HFFc6 (cell line): ENCODE results near the gene ACSF2. TPM values are rescaled to one million over a fixed set of nuclear protein-coding genes. Genes with fewer than 3 reads are reported as not detected.

Experiments
- DNase-seq: peaks from one replicate; pipeline ENCODE4 v3.0.0-alpha.2; 2018
- H3K27ac Mint-ChIP-seq: 2 replicates; pipeline ENCODE4 v1.8.0; 2020; ENCODE audit warnings: mild to moderate bottlenecking, mixed read lengths
- H3K27me3 Mint-ChIP-seq: 2 replicates; pipeline ENCODE4 v1.8.0; 2021; ENCODE audit warnings: mild to moderate bottlenecking, moderate library complexity, mixed read lengths; ENCODE audit not compliant: insufficient read depth
- H3K36me3 Mint-ChIP-seq: 2 replicates; pipeline ENCODE4 v1.8.0; 2021; ENCODE audit warnings: low read depth, mixed read lengths
- H3K4me1 Mint-ChIP-seq: 2 replicates; pipeline ENCODE4 v1.8.0; 2020; ENCODE audit warnings: low read depth, mixed read lengths
- H3K4me3 Mint-ChIP-seq: 2 replicates; pipeline ENCODE4 v1.8.0; 2020; ENCODE audit warnings: mild to moderate bottlenecking, moderate library complexity, mixed read lengths
- H3K9me3 Mint-ChIP-seq: 2 replicates; pipeline ENCODE4 v1.8.0; 2020; ENCODE audit warnings: mild to moderate bottlenecking, mixed read lengths
- total RNA-seq, 6 experiments: library from RNA; stranded (reverse); fragmentation: NEBNext Ultra II Directional; extraction: Animal tissue kit (Norgen Biotek cat#: 25700); gene quantifications; 2 replicates in 1 of 6; 3 replicates in 5 of 6; pipeline ENCODE4 v1.2.3, GENCODE V29; 2021
- TF ChIP-seq, protein P1 (sequence below): fragments of 200-600 bp; sonication (generic); IDR thresholded peaks from 2 replicates; pipeline ENCODE4 v1.5.0; 2021; ENCODE audit warnings: antibody characterized with exemption, mild to moderate bottlenecking

Gene ACSF2
- total RNA-seq, 6 experiments from 2014 or later = 15.3 to 23.3 (median 17.5) TPM

DNA sequence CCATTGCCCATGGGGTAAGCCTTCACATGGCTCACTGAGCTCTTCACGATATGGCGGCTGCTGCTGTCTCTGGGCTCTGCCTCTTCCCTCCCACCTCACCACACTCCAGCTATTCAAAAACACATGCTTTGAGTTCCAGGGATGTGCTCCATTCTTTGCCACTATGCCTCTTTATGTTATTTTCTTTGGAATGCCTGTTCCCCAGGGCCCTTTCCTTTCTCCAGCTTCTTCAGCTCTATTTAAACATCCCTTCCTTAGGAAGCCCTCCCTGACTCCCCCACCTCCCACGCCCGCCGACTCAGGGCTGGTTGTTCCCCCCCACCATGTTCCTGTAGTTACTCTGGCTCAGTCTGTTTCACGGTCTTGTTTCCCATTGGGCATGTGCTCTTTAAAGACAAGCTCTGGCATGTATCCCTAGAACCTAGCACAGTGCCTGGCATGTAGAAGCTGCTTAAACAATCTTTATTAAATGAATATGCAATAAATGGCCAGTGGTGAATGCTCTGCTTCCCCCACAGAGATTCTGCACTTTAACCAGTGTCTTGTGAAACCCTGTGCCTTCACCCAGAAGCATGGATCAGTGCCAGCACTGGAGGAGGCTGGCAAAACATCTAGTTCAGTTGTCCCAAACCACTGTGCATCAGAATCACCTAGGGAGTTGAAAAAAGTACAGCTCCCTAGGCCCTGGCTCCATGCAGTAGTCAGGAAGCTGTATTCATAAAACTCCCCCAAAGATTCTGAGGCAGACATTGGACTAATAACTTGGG is 89.1 kb downstream of the ACSF2 start:
- DNase-seq = no peak
- H3K9me3 Mint-ChIP-seq = no peaks in the 10 kb centered on the region
- peaks cover 15% of the 10 kb centered on the region for H3K27me3 Mint-ChIP-seq
- 0 out of 2 replicates have a peak, but pooled peaks cover 4% of the 10 kb centered on the region for H3K36me3 Mint-ChIP-seq
- TF ChIP-seq, protein P1, sequence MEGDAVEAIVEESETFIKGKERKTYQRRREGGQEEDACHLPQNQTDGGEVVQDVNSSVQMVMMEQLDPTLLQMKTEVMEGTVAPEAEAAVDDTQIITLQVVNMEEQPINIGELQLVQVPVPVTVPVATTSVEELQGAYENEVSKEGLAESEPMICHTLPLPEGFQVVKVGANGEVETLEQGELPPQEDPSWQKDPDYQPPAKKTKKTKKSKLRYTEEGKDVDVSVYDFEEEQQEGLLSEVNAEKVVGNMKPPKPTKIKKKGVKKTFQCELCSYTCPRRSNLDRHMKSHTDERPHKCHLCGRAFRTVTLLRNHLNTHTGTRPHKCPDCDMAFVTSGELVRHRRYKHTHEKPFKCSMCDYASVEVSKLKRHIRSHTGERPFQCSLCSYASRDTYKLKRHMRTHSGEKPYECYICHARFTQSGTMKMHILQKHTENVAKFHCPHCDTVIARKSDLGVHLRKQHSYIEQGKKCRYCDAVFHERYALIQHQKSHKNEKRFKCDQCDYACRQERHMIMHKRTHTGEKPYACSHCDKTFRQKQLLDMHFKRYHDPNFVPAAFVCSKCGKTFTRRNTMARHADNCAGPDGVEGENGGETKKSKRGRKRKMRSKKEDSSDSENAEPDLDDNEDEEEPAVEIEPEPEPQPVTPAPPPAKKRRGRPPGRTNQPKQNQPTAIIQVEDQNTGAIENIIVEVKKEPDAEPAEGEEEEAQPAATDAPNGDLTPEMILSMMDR = no peak
- no peak overlapping the region for H3K27ac Mint-ChIP-seq
- peaks cover 29% of the 10 kb centered on the region for H3K4me1 Mint-ChIP-seq
- no peak overlapping the region for H3K4me3 Mint-ChIP-seq

DNA sequence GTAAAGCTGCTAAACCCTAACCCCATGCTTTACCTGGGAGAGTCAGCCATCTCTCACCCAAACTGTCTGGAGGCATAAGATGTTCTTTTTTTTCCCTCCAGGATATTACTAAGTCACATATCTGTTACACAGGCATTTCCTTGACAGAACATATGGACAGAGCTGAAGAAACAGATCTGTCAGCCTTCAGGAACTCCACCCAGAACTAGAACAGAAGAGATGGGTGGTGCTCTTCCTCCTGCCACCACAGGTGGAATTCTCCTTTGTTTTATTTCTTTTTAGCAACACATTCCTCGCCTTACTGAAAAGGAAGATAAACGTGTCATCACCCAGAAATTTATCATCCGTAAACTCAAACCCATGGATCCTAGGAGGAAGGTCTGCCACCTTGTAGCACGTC is 91.0 kb downstream of the ACSF2 start:
- Mint-ChIP-seq H3K27me3 (peaks cover 27% of the 10 kb centered on the region), H3K4me3 (no peak overlapping the region), H3K36me3 (0 out of 2 replicates have a peak, but pooled peaks cover 4% of the 10 kb centered on the region), H3K27ac (no peak overlapping the region), H3K4me1 (peaks cover 16% of the 10 kb centered on the region), H3K9me3 (no peaks in the 10 kb centered on the region)
- TF ChIP-seq, protein P1 = no peak
- no peak for DNase-seq

DNA sequence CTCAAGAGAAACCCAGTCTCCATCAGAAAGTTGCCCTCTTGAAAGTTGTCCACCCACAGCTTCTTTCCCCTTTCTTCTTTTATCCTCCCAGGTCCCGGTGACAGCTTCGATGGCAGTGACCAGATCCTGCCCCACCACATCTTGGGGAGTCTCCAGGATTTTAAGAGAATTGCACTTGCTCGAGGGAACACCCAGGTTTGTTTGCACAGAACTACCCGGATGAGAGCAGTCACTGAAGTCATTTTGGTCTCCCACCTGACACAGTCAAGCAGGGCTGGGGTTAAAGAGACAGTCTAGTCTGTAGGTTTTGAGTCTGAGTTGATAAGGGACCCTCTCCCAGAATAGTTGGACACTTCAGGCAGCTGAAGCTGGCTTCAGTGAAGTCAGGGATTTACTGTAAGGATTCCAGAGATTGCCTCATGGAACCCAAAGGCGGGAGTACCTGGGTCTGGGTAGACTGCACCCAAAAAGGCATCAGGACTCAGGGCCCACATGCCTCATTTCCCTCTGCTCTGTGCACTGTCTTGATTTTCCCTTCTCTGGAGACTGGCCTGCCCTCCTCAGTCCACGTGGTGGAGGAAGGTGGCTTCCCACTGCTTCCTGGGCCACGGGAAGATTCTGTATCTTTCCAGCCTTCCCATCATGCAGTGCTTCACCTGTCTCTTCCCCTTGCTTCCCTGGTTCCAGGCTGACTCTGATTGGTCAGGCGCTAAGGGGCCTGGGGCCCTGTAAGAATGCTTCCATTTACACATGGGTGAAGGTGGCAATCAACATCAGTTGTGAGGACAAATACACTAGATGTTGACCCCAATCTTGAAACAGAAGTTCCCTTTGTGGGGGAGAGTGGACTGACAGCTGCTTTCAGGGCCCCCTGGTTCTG is 91.7 kb downstream of the ACSF2 start:
- TF ChIP-seq, protein P1 = no peak
- H3K4me1 Mint-ChIP-seq = peaks cover 16% of the 10 kb centered on the region
- H3K27ac Mint-ChIP-seq = no peak overlapping the region
- no peaks in the 10 kb centered on the region for H3K9me3 Mint-ChIP-seq
- peaks cover 30% of the 10 kb centered on the region for H3K27me3 Mint-ChIP-seq
- H3K4me3 Mint-ChIP-seq = no peak overlapping the region
- no peak for DNase-seq
- H3K36me3 Mint-ChIP-seq = 0 out of 2 replicates have a peak, but pooled peaks cover 4% of the 10 kb centered on the region

DNA sequence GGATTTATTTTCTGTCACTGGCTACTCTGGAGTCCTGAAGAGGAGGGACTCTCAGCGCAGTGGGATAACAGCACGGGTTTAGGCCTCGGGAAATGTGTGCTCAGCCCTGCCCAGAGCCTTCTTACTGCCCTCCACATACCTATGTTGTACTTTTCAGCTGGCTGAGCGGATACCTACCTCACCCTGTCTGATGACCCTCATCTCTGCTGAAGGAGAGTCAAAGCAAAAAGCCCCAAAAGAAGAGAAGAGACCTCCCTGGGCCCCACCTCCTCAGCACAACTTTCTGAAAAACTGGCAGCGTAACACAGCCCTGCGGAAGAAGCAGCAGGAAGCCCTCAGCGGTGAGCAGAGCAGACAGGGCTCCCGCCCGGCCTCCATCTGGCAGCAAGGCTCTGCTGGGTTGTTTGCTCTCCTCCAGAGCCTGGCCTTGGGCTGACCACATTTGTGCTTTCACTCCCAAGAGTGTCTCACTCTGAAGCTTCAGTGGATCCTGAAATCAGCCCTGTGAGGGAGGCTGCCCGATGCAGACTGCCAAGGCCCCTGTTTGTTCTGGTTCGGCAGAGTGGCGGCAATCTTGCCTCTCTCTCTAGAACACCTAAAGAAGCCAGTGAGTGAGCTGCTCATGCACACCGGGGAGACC is 92.5 kb downstream of the ACSF2 start:
- no peak overlapping the region for H3K4me3 Mint-ChIP-seq
- peaks cover 16% of the 10 kb centered on the region for H3K4me1 Mint-ChIP-seq
- TF ChIP-seq, protein P1 = no peak
- H3K9me3 Mint-ChIP-seq = no peaks in the 10 kb centered on the region
- H3K36me3 Mint-ChIP-seq = 0 out of 2 replicates have a peak, but pooled peaks cover 4% of the 10 kb centered on the region
- H3K27me3 Mint-ChIP-seq = peaks cover 31% of the 10 kb centered on the region
- no peak for DNase-seq
- H3K27ac Mint-ChIP-seq = no peak overlapping the region

DNA sequence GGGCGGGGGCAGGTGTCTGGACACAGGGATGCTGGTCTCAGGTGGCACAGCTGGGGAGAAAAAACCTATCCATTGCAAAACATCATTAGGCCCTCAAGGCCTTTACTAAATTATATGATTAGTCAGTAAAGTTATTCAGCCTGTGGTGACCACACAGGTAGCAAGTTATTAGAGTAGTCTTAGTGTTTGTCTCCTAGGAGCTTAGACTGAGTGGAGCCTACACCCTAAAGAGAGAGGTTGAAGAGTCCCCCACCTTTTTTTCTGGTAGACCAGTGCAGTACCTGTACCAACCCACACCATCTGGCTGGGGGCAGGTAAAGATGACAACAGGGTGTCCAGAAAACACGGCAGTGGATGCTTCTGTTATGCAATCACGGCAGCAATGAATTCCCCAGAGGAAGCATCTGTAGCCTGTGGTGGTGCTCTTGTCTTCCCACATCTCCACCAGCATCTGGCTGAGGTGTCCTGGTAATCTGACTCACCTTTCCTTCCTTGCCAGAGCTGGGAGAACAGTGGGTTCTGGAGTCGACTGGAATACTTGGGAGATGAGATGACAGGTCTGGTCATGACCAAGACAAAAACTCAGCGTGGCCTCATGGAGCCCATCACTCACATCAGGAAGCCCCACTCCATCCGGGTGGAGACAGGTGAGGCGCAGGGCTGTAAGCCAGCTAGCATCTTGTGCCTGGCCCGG is 93.3 kb downstream of the ACSF2 start:
- Mint-ChIP-seq H3K9me3 (no peaks in the 10 kb centered on the region), H3K4me3 (no peak overlapping the region), H3K36me3 (0 out of 2 replicates have a peak, but pooled peaks cover 4% of the 10 kb centered on the region), H3K27ac (no peak overlapping the region), H3K27me3 (peaks cover 35% of the 10 kb centered on the region), H3K4me1 (peaks cover 16% of the 10 kb centered on the region)
- no peak for DNase-seq
- TF ChIP-seq, protein P1 = no peak
